ENCODE results near the gene ANKRD6. TPM values are rescaled to one million over a fixed set of nuclear protein-coding genes. Genes with fewer than 3 reads are reported as not detected.
A peak's percentile ranks its signal among the peaks of the same experiment; 100 is the strongest.

The ANKRD6 gene
- 10 to 100 TPM in 2 of 6 experiments, 1 to 10 TPM in 4; 5.3 to 14.8 (median 8.3) TPM for total RNA-seq
- long read RNA-seq, result 0 reads

DNA sequence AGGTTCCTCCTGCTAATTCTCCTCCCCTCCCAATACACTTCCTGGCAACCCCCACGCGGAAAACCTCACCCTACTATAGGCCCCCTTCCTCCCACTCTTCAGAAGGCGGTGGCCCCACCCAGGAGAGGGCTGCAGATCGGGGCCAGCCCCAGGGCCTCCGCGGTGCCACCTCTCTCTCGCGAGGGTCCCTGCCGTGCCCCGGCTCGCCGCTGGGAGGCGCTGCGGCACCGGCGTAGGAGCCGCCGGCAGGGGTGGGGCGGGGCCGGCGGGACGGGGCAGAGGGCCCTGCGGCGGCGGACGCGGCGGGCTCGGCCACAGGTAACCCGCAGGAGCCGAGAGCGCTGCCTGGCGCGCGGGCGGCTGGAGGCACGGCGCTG, at the start of gene ANKRD6:
Gene ANKRD6, plus strand, starts transcription at position 278 of the 377 bp plus-strand sequence. CDS start 133,825 bp downstream, outside the sequence.
- WGBS (ENCODE audit: insufficient coverage, low coverage, low lambda C conversion rate, missing lambda C conversion rate), result 2% methylated on average over 10 of the region's 38 CpGs
- peak; percentile 80 to 85 (median 82) for DNase-seq
- peak within 1 kb of the TSS; percentile 89 to 96 (median 91) for H3K4me3 ChIP-seq
- no peaks in the 10 kb centered on the region for H3K27me3 ChIP-seq
- peak; percentile 97 to 99 (median 99) for ATAC-seq
- TF ChIP-seq, protein P1, sequence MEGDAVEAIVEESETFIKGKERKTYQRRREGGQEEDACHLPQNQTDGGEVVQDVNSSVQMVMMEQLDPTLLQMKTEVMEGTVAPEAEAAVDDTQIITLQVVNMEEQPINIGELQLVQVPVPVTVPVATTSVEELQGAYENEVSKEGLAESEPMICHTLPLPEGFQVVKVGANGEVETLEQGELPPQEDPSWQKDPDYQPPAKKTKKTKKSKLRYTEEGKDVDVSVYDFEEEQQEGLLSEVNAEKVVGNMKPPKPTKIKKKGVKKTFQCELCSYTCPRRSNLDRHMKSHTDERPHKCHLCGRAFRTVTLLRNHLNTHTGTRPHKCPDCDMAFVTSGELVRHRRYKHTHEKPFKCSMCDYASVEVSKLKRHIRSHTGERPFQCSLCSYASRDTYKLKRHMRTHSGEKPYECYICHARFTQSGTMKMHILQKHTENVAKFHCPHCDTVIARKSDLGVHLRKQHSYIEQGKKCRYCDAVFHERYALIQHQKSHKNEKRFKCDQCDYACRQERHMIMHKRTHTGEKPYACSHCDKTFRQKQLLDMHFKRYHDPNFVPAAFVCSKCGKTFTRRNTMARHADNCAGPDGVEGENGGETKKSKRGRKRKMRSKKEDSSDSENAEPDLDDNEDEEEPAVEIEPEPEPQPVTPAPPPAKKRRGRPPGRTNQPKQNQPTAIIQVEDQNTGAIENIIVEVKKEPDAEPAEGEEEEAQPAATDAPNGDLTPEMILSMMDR (IDR thresholded peaks at IDR 0.05), result peak; percentile 82 to 99 (median 93)
- TF ChIP-seq POLR2A (IDR thresholded peaks at IDR 0.05), result no peak
- no peaks in the 10 kb centered on the region for H3K9me3 ChIP-seq
- no peaks in the 10 kb centered on the region for H3K36me3 ChIP-seq
- H3K4me1 ChIP-seq, result peaks cover 0 to 4% (median 0%) of the 10 kb centered on the region in 4 donors
- intact Hi-C loops (cut with DNase I), result loop anchor here (5.0 kb wide), 1 partner anchor 179 kb away; no protein-coding TSS in a partner anchor
- H3K27ac ChIP-seq, result peak within 1 kb of the TSS in 2 of 3 donors; percentile 23 to 40

DNA sequence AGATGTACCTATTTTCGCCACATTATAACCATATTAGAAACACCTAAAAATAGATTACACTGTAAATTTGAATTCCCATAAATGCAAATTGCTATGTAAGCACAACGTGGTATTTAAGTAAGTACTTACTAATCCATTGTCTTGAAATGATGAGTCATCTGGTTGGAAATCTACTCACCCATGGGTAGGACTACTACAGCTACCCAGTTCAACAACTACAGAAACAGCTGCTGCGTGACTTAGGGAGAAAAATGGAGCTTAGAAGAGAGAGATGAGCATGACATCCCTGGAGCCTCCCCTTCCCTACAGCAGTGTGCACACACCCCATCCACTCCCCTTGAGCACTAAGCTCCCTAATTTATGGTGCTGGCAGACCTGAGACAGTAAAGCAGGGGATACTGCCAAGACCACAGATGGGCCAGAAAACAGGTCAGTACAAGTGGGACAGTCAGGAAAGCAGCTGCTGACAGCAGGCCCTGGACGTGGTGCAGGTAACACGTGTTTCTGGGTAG, 47.7 kb upstream of the ANKRD6 start:
- intact Hi-C loops (cut with DNase I), result no loop called here
- Histone ChIP-seq H3K36me3 (no peaks in the 10 kb centered on the region), H3K27me3 (no peaks in the 10 kb centered on the region), H3K4me3 (no peak overlapping the region), H3K9me3 (no peaks in the 10 kb centered on the region), H3K27ac (no peak overlapping the region), H3K4me1 (no peaks in the 10 kb centered on the region)
- WGBS (ENCODE audit: insufficient coverage, low coverage, low lambda C conversion rate, missing lambda C conversion rate), result 83% methylated on average over 3 of the region's 5 CpGs
- no peak for TF ChIP-seq POLR2A (IDR thresholded peaks at IDR 0.05)
- TF ChIP-seq, protein P1 (IDR thresholded peaks at IDR 0.05), result no peak
- ATAC-seq (no peak), DNase-seq (no peak)

DNA sequence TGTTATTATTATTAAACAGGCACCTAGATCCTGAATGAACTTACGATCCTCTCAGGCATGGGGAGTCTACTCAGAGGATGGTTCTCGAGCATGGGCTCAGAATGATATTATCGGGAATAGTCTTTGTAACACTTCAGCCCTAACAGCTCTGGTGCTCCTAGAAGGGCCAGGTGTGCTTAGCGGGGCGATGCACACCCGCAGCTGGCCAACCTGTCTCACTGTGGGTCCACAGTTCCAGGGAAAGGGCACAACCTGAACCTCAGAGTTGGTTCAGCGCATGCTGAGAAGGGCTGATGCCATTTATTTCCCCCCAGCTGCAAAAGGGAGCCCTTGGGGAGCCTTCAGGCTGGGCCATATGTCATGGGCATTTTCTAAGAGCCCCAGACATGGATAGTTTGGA, 47.1 kb upstream of the ANKRD6 start:
- intact Hi-C loops (cut with DNase I), result no loop called here
- Histone ChIP-seq H3K9me3 (no peaks in the 10 kb centered on the region), H3K4me1 (no peaks in the 10 kb centered on the region), H3K36me3 (no peaks in the 10 kb centered on the region), H3K4me3 (no peak overlapping the region), H3K27ac (no peak overlapping the region), H3K27me3 (no peaks in the 10 kb centered on the region)
- WGBS (ENCODE audit: insufficient coverage, low coverage, low lambda C conversion rate, missing lambda C conversion rate), result 100% methylated on average over 3 of the region's 7 CpGs
- no peak for TF ChIP-seq POLR2A (IDR thresholded peaks at IDR 0.05)
- no peak for DNase-seq
- no peak for ATAC-seq

DNA sequence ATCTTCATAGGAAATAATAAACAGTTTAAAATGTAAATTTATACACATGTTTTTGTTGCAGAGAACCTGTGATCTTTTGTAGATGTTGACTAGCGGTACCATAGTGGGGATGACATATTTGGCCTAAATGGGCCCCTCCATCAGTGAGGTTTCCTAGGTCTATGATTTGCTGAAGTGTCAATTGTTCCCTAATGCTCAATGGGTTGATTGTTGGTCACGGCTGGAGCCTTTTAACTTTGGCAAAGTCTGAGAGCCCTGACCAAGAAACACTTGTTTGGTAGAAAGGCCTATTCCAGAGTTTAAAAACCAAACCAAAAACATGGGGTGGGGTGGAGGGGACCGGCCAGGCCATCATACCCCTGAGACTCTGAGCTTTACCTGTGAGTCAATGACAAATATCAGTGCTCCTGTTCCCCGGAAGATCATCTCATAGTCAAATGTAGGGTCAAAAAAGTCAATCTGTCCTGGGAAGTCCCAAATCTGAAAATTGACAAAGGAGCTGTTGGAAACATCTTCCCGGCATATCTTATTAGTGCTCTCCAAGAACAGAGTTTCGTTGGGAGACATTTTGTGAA, 45.9 kb upstream of the ANKRD6 start:
- intact Hi-C loops (cut with DNase I), result no loop called here
- 87% methylated on average over 6 of the region's 6 CpGs for WGBS (ENCODE audit: insufficient coverage, low coverage, low lambda C conversion rate, missing lambda C conversion rate)
- H3K36me3 ChIP-seq, result no peaks in the 10 kb centered on the region
- no peak for ATAC-seq
- H3K27ac ChIP-seq, result no peak overlapping the region
- no peaks in the 10 kb centered on the region for H3K9me3 ChIP-seq
- no peaks in the 10 kb centered on the region for H3K27me3 ChIP-seq
- TF ChIP-seq POLR2A (IDR thresholded peaks at IDR 0.05), result no peak
- TF ChIP-seq, protein P1 (IDR thresholded peaks at IDR 0.05), result no peak
- H3K4me1 ChIP-seq, result no peaks in the 10 kb centered on the region
- H3K4me3 ChIP-seq, result no peak overlapping the region
- DNase-seq, result no peak

DNA sequence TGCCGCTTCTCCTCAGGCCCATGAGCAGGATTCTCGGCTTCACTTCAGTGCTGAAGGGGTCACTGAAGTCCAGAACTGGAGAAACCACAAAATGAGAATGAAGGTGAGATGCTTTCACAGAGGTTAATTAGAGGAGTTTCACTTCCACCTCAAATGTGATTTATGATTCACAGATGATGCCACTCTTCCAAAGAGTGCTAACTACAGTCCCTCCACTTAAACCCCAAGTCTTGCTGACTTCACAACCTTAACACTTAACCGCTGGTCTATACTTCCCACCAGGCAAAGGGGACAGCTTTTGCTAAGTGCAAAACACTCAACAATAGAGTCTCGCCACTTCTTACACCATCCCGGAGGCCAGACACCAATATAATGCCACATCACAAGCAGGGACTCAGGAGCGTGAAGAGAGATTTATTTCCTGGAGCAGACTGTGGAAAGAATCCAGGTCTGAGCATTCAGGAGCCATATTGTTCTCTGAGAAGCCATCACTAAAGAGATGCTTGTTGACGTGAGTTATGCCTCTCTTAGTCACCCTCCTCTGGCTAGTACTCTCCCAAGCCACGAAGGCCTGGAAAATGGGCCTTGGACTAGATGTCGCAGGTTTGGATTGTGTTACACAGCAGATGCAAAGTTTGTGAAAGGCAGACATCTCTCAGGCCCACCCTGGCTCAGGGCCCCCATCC, 45.3 kb upstream of the ANKRD6 start:
- WGBS (ENCODE audit: insufficient coverage, low coverage, low lambda C conversion rate, missing lambda C conversion rate), result 89% methylated on average over 8 of the region's 9 CpGs
- Histone ChIP-seq H3K27me3 (no peaks in the 10 kb centered on the region), H3K9me3 (no peaks in the 10 kb centered on the region), H3K27ac (no peak overlapping the region), H3K4me3 (no peak overlapping the region), H3K4me1 (no peaks in the 10 kb centered on the region), H3K36me3 (no peaks in the 10 kb centered on the region)
- no peak for TF ChIP-seq POLR2A (IDR thresholded peaks at IDR 0.05)
- TF ChIP-seq, protein P1 (IDR thresholded peaks at IDR 0.05), result no peak
- no peak for ATAC-seq
- no peak for DNase-seq
- intact Hi-C loops (cut with DNase I), result no loop called here

All from right lobe of liver (tissue), 6 donors.